ENCODE data around the gene FXYD6. TPM values are rescaled to one million over a fixed set of nuclear protein-coding genes. Genes with fewer than 3 reads are reported as not detected.
"Not testable (repeated sequence)": the region's sequence is repeated elsewhere in the genome, so short reads cannot be mapped to it uniquely, and the experiment has no call there.

The FXYD6 gene
- total RNA-seq, 2 donors from 2014 or later, result 0.62 TPM; not detected in 1

GRCh38 chr11:117866526-117866925 is 9.9 kb downstream of the FXYD6 start:
- H3K4me1 Mint-ChIP-seq, result peaks cover 10% of the 10 kb centered on the region
- H3K27me3 Mint-ChIP-seq, result peaks cover 60% of the 10 kb centered on the region
- H3K36me3 Mint-ChIP-seq (ENCODE audit: low read depth), result peaks cover 8% of the 10 kb centered on the region
- no peaks in the 10 kb centered on the region for H3K9me3 ChIP-seq (ENCODE audit: control insufficient read depth, low read length, poor library complexity, severe bottlenecking)
- no peak overlapping the region for H3K27ac Mint-ChIP-seq
- DNase-seq, result no peak
- no peak for ATAC-seq
- no peak overlapping the region for H3K4me3 Mint-ChIP-seq

GRCh38 chr11:117865546-117865945 is 10.9 kb downstream of the FXYD6 start:
- not testable (repeated sequence) for H3K4me3 Mint-ChIP-seq; H3K4me1 Mint-ChIP-seq; H3K36me3 Mint-ChIP-seq (ENCODE audit: low read depth); H3K27ac Mint-ChIP-seq; DNase-seq; H3K9me3 ChIP-seq (ENCODE audit: control insufficient read depth, low read length, poor library complexity, severe bottlenecking); ATAC-seq
- peaks cover 62% of the 10 kb centered on the region for H3K27me3 Mint-ChIP-seq

- H3K27ac Mint-ChIP-seq, result no peak overlapping the region
- H3K4me3 Mint-ChIP-seq, result no peak overlapping the region
- peaks cover 12% of the 10 kb centered on the region for H3K4me1 Mint-ChIP-seq
- no peaks in the 10 kb centered on the region for H3K9me3 ChIP-seq (ENCODE audit: control insufficient read depth, low read length, poor library complexity, severe bottlenecking)
- H3K27me3 Mint-ChIP-seq, result peaks cover 65% of the 10 kb centered on the region
- ATAC-seq, result no peak
- H3K36me3 Mint-ChIP-seq (ENCODE audit: low read depth), result peaks cover 8% of the 10 kb centered on the region
- no peak for DNase-seq
Observed at GRCh38 chr11:117863383-117863782, 13.1 kb downstream of the FXYD6 start.

- H3K4me3 Mint-ChIP-seq, result no peak overlapping the region
- no peak for DNase-seq
- no peaks in the 10 kb centered on the region for H3K9me3 ChIP-seq (ENCODE audit: control insufficient read depth, low read length, poor library complexity, severe bottlenecking)
- H3K4me1 Mint-ChIP-seq, result peaks cover 12% of the 10 kb centered on the region
- H3K27me3 Mint-ChIP-seq, result peaks cover 62% of the 10 kb centered on the region
- no peak overlapping the region for H3K27ac Mint-ChIP-seq
- ATAC-seq, result no peak
- peaks cover 8% of the 10 kb centered on the region for H3K36me3 Mint-ChIP-seq (ENCODE audit: low read depth)
Observed at GRCh38 chr11:117862753-117863152, 13.7 kb downstream of the FXYD6 start.

- no peak overlapping the region for H3K4me3 Mint-ChIP-seq
- H3K4me1 Mint-ChIP-seq, result peaks cover 13% of the 10 kb centered on the region
- ATAC-seq (no peak), DNase-seq (no peak)
- peak overlapping the region; percentile 54 for H3K27ac Mint-ChIP-seq
- peaks cover 57% of the 10 kb centered on the region for H3K27me3 Mint-ChIP-seq
- H3K9me3 ChIP-seq (ENCODE audit: control insufficient read depth, low read length, poor library complexity, severe bottlenecking), result no peaks in the 10 kb centered on the region
- peaks cover 9% of the 10 kb centered on the region for H3K36me3 Mint-ChIP-seq (ENCODE audit: low read depth)
Observed at GRCh38 chr11:117862019-117862725, 14.3 kb downstream of the FXYD6 start.

- no peak for ATAC-seq
- Mint-ChIP-seq H3K4me3 (no peak overlapping the region), H3K4me1 (peaks cover 18% of the 10 kb centered on the region), H3K27me3 (peaks cover 57% of the 10 kb centered on the region), H3K27ac (peak overlapping the region; percentile 54), H3K36me3 (ENCODE audit: low read depth) (peaks cover 14% of the 10 kb centered on the region)
- no peaks in the 10 kb centered on the region for H3K9me3 ChIP-seq (ENCODE audit: control insufficient read depth, low read length, poor library complexity, severe bottlenecking)
- no peak for DNase-seq
Observed at GRCh38 chr11:117861151-117862018, 15.1 kb downstream of the FXYD6 start.

- Mint-ChIP-seq H3K36me3 (ENCODE audit: low read depth) (peaks cover 12% of the 10 kb centered on the region), H3K4me3 (no peak overlapping the region)
Observed at GRCh38 chr11:117860139-117860538, 16.3 kb downstream of the FXYD6 start.

GRCh38 chr11:117859488-117860112 is 16.9 kb downstream of the FXYD6 start:
- Mint-ChIP-seq H3K27me3 (peaks cover 56% of the 10 kb centered on the region), H3K36me3 (ENCODE audit: low read depth) (peaks cover 9% of the 10 kb centered on the region), H3K4me1 (peaks cover 13% of the 10 kb centered on the region), H3K27ac (no peak overlapping the region), H3K4me3 (no peak overlapping the region)
- no peaks in the 10 kb centered on the region for H3K9me3 ChIP-seq (ENCODE audit: control insufficient read depth, low read length, poor library complexity, severe bottlenecking)
- DNase-seq (no peak), ATAC-seq (no peak)

More at GRCh38 chr11:117860139-117860538, 16.3 kb downstream of the FXYD6 start:
- Mint-ChIP-seq H3K27me3 (peaks cover 59% of the 10 kb centered on the region), H3K4me1 (peaks cover 15% of the 10 kb centered on the region), H3K27ac (no peak overlapping the region)
- DNase-seq (no peak), ATAC-seq (no peak)
- H3K9me3 ChIP-seq (ENCODE audit: control insufficient read depth, low read length, poor library complexity, severe bottlenecking), result no peaks in the 10 kb centered on the region

GRCh38 chr11:117859061-117859460 is 17.4 kb downstream of the FXYD6 start:
- ATAC-seq (no peak), DNase-seq (no peak)
- peaks cover 11% of the 10 kb centered on the region for H3K36me3 Mint-ChIP-seq (ENCODE audit: low read depth)
- H3K4me1 Mint-ChIP-seq, result peaks cover 13% of the 10 kb centered on the region
- H3K9me3 ChIP-seq (ENCODE audit: control insufficient read depth, low read length, poor library complexity, severe bottlenecking), result no peaks in the 10 kb centered on the region
- peaks cover 60% of the 10 kb centered on the region for H3K27me3 Mint-ChIP-seq
- H3K4me3 Mint-ChIP-seq, result no peak overlapping the region
- no peak overlapping the region for H3K27ac Mint-ChIP-seq

GRCh38 chr11:117857734-117858414 is 18.6 kb downstream of the FXYD6 start:
- DNase-seq (no peak), ATAC-seq (no peak)
- no peak overlapping the region for H3K4me3 Mint-ChIP-seq
- peaks cover 53% of the 10 kb centered on the region for H3K27me3 Mint-ChIP-seq
- peaks cover 13% of the 10 kb centered on the region for H3K4me1 Mint-ChIP-seq
- H3K9me3 ChIP-seq (ENCODE audit: control insufficient read depth, low read length, poor library complexity, severe bottlenecking), result no peaks in the 10 kb centered on the region
- peaks cover 11% of the 10 kb centered on the region for H3K36me3 Mint-ChIP-seq (ENCODE audit: low read depth)
- no peak overlapping the region for H3K27ac Mint-ChIP-seq

- H3K4me3 Mint-ChIP-seq, result no peak overlapping the region
- no peak for ATAC-seq
Observed at GRCh38 chr11:117855912-117856651, 20.4 kb downstream of the FXYD6 start.

GRCh38 chr11:117855186-117855845 is 21.1 kb downstream of the FXYD6 start:
- no peaks in the 10 kb centered on the region for H3K9me3 ChIP-seq (ENCODE audit: control insufficient read depth, low read length, poor library complexity, severe bottlenecking)
- peaks cover 35% of the 10 kb centered on the region for H3K27me3 Mint-ChIP-seq
- H3K4me3 Mint-ChIP-seq, result no peak overlapping the region
- H3K27ac Mint-ChIP-seq, result no peak overlapping the region
- no peak for ATAC-seq
- H3K36me3 Mint-ChIP-seq (ENCODE audit: low read depth), result peaks cover 8% of the 10 kb centered on the region
- DNase-seq, result no peak
- peaks cover 9% of the 10 kb centered on the region for H3K4me1 Mint-ChIP-seq

More at GRCh38 chr11:117855912-117856651, 20.4 kb downstream of the FXYD6 start:
- peaks cover 9% of the 10 kb centered on the region for H3K4me1 Mint-ChIP-seq
- H3K9me3 ChIP-seq (ENCODE audit: control insufficient read depth, low read length, poor library complexity, severe bottlenecking), result no peaks in the 10 kb centered on the region
- H3K27me3 Mint-ChIP-seq, result peaks cover 39% of the 10 kb centered on the region
- H3K27ac Mint-ChIP-seq, result no peak overlapping the region
- H3K36me3 Mint-ChIP-seq (ENCODE audit: low read depth), result peaks cover 8% of the 10 kb centered on the region
- DNase-seq, result no peak

All from T-helper 17 cell (primary cell).